HG03521 (cell line): ENCODE results near the gene GAB2.

Source experiments
- ATAC-seq: cut with Tn5 transposase; IDR thresholded peaks from one replicate; pipeline ENCODE4 v1.9.1; 2021; ENCODE audit warnings: mild to moderate bottlenecking, moderate library complexity; ENCODE audit not compliant: unreplicated experiment

GAB2 gene

DNA sequence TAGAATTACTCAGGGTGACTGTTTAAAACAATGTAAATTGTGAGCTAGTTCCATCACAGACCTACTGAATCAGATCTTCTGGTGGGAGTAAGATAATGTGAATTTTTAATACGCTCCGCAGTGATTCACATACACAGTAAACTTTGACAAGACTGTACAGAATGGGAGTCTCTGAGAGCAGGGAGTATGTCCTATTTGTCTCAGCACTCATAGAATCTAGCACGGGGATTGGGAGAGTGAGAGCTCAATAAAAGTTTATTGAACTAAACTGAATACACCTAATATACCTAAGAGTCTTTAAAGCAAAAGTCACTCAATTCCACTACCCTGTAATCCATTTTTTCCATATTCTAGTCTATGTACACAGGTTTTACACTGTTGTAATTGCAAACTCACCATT, 11.2 kb upstream of the GAB2 start:
- no peak for ATAC-seq

DNA sequence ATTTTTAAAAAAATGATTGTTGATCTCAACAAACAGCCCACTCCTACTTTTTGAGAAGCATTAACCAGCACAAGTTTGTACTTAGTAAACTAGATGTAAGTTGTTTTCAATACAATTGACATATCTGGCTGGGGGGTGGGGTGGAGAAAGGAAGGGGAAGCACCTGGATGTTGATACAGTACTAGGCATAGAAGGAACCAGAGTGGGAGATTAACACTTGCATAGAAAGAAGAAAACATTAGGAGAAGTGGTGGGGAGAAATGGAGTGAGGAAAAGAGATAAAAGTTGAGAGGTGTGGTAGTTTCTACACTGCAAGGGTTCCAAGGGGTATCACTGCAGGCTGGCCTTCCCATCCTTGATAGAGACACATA, 10.6 kb upstream of the GAB2 start:
- ATAC-seq: no peak

DNA sequence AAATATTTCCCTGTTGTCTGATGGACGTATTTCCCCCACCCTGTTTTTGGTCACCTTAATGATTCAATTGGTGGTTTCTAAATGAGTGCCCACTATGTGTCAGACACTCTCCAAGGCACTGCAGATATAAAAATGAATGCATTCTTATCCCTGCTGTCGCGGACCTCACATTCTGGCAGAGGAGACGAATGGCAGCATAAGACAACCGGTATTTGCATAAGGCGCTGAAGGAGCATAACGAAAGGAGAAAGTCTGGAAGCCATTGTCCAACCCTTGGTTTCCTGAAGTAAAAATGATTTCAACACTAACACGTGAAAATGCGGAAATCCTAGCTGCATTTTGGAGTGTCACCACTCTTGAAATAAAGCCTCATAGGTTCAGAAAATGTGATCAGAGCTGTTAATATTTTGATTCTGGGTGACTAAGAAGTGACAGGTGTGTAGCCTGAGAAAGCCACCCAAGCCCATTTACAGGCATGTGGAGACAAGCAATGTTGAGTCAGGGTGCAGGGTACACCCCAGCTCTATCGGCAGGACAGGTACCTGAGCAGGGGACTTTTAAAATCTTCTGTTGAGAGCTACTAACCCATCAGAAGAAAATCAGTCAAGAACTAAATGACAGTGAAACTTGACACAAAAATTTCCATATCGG, 10.1 kb upstream of the GAB2 start:
- no peak for ATAC-seq

DNA sequence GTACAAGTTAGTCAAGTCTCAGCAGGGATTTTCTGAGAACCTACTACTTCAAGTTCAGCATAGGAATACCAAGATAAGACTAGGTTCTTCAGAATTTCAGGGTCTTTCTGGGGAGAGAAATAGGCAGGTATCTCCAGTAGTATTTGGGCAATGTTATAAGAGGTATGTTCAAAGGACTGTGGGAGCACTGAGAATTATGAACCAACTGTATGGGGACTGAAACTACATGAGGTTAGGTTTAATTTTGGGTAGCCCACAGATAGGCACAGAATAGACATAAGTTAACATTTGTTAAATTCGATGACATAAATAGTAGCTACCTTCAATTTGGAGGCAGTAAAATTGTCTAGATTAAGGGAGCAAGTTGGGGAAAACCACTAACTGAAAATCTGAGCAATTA, 9.2 kb upstream of the GAB2 start:
- no peak for ATAC-seq

DNA sequence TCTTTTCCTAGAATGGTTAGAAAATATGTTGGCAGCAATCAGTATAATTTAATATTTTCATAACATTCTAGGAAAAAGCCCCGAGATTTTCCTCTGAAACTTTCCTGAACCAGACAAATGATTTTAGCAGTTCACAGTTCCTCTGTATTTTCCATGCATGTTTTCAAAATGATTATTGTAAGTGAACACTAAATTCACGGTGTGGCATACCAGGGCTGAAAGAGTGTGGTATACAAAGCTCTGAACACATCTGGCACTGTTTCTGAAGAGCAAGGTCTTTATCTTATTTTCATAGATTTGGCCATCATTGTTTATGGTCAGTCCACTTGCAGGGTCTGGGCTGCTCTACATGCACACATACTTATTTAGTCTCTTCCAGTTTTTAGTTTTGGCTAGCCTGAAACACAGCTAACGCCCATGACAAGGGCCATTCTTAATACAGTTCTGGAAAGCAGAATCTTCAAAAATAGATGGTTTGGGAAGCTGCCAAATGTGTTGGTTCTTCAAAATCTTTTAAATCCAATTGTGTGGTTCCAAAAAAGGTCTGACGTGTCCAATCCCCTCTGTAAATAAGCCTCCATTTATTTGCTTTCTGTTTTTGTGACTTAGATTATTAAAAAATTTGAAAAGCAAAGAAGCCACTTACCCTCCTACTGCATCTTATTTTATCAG, 7.9 kb upstream of the GAB2 start:
- no peak for ATAC-seq

DNA sequence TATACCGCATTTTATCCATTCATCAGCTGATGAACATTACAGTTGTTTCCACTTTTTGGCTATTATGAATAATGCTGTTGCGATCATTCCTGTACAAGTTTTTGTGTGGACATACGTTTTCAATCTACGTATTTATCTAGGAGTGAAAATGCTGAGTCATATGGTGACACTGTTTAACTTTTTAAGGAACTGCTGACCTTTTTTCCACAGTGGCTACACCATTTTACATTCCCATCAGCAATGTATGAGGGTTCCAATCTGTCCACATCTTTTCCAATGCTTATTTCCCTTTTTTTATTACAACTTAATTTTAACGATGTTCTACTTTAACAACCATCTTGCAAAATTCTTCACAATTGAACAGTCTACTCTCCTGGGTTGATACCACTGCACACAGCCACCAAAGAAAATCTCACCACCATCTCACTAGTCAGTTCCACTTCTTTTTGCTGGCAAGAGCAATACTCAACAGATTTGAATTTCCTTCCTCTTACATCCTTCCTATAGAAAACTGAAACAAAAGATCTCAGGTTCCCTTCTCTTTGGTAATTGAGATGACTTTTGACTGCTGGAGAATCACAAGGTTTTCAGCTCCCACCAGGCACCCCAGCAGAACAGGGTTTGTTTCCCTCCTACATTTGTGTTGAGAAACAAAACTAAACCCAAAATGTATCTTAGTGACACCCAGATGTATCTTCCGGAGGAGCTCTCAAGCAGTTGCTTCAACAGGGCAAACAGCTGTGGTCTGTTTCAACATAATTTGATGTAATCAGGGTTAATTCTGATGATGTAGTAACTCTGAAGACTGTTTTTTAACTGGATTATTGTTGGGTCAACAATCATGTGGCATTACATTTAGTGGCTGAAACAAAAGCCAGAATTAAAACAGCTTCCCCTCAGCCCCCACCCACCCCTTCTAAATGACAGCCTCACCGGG, 7.0 kb upstream of the GAB2 start:
- ATAC-seq: peak; percentile 38

DNA sequence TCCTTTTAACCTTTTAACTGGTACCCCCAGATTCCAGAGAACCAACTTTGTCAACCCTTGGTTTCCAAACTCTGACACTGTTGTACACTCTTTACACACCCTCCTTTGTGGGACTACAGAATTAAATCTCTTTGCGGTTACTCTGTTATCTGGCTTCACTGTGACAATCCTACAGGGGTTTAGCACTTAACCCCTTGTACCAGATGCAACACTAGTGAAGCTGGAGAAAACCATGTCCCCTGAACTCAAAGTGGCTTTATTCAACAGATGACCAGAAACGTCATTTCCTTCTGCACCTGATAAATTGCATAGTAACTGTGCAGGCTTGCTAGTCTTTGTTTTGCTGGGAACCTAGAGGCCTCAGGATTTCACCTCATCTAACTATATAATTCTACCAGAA, 5.6 kb upstream of the GAB2 start:
- no peak for ATAC-seq

DNA sequence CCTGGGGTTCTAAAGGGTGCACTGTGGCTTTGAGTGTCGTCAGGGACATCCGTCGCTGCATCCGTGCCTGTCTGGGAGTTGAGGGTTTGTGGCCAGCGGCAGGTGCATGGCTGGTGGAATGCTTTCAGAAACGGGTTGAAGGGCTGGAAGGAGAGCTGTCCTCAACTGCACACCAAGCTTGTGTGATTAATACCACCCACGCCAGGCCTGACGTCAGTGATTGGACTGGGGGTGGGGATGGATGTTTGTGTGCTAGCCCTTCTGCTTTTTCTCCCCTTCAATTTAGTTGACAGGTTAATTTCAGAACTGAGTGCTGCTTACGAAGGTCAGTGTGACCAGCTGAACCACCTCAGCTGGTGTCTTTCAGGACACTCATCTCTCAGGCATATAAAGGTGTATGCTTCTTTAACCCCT, 3.2 kb upstream of the GAB2 start:
- ATAC-seq: no peak

DNA sequence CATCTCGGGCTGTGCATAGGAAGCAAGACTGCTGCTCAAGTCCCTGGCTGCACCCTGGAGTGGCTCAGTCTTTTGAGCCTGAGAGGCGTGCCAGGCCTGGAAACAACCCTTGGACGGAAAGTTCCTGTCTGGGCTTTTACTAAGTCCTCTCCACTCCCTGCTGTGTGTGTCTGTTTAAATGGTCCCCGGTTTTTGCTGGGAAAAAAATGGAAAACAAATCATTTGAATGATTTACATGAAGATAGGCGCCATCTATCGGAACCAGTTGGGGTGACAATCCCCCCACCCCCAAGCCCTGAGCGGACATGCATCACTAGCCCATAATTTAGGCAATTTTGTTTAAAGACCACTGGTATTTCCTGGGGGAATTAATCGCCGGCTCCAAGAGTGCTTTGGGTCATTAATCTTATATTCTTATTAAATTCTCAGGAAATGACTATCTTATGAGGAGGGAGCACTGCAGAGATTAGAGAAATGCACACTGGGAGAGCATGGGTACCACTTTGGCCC, 2.7 kb upstream of the GAB2 start:
- ATAC-seq: no peak

DNA sequence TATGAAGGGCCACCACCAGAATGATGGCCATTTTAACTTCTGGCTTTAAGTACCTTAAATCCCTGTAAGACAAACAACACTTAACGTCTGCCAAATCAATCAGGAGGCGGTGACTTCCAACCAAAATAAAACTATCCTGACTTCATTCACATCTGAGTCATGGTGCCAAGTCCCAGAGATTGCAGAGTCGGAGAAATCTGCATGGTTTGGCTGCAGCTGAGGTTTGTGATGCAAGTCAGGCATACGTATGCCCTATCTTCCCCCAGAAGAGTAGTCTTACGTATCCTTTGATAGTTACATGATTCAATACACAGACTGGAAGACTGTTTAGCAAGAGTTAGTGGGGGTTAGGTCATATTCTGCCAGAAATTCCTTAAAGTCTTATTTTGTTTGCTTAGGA, 1.7 kb upstream of the GAB2 start:
- ATAC-seq: no peak

DNA sequence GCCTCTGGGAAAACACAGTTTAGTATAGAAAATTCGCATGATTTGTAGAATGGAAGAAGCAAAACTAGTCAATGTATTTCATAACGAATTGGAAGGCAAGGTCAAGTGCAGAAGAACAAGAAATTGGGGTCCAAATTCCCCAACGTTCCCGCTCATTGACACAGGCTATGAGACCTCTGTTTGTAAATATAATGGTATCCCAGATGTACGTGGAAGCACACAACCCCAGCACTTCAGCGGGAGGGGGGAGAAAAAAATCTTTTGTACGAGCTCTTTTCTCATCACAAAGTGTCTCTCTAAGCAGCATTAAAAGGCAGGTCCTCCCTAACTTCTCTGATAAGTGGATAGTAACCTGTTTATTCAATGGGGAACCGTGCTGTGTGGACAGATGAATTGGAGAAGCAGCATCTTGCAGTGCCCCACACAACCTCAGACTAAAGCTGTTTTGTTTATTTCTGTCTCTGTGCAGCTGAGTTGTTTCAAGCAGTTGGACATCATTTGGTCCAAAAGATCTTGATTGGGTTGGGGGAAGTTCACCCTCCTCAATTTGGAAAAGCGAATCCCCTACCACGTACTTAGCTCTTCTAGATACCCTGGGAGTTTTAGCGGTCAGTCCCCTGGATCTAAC, 1.1 kb upstream of the GAB2 start:
- ATAC-seq: no peak

DNA sequence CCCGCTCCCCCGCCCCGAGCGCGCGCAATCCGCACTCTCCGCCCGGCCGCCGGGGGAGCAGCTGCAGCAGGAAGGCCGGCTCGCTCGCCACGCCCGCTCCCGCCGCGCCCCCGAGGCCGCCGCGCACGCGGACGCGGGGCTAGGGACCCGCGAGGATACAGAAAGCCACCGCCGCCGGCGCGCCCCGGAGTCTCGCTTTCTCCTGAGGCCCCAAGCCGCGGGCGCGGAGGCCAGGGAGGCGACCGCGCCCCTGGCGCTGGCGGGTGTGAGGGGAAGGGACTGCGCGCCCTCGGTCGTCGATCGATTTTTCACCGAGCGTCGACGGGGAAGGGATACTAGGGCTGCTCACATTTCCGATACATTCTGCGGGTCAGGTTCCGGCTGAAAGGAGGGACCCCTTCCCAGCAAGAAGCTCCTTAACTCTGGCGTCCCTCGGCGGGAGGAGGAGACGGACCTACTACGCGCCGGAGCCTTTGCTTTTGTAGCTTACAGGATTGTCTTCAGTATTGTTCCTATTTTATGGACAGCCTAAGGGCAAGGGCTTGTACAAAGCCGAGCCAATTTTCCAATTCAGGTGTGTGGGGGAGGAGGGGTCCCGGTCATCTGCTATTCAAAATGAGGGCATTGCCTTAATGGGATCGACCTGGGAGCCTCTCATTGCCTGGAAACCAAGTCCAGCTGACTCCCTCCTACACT, 416 bp upstream of the GAB2 start:
- no peak for ATAC-seq

DNA sequence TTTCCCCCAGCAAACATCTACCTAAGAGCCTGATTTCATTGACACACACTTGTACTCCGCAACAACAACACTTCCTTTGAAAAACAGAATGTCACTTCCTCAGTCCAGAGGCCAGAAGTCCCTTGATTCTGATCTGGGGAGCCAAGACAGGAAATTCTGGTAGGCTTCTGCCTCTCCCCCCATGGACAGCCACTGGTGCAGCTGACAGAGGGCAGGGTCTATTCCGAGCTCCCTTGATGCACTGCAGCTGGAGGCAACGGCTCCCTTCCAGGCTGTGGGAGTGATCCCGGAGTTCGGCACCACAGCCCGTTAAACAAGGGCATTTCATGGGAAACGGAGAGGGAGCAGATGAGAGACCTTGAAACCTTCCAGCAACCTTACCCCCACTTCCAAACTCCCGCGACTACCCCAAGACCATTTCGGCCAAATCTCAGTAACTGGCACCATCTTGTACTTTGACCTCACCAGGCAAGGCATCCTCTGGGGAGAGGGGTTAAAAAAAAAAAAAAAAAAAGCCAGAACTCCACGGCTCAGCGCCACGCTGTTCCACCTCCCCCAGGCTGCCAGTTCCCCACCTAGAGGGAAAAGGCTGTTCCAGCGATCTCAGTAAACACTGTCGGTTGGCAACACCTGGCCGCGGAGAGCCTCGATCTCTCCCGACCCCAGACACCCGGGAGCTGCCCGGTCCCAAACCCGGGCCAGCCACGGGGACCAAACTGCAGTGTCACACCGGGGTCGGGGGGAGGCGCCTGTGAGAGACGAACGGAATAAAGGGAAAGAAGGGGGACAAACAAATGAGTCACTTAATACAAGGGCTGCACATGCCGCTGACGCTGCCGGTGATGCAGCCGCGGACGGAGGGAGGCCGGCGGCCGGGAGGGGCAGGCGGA, 1.1 kb downstream of the GAB2 start:
- ATAC-seq: peak; percentile 45

DNA sequence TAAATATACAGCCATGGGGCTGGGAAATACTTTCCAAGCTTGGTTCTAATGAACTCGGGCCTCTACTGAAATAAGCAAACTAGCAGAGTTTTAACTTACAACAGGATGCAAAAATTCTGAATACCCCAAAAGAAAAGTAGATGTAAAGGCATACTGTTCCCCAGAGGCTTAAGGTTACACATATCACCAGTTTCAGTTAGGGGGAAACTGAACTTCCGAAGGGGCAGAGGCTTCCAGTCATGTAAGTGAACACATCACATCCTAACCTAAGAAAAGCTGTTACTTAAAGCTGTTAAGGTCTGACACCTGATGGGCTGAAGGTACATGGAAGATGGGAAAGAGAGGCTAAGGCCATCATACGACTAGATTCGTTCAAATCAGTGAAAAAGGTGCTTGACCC, 2.3 kb downstream of the GAB2 start:
- no peak for ATAC-seq

DNA sequence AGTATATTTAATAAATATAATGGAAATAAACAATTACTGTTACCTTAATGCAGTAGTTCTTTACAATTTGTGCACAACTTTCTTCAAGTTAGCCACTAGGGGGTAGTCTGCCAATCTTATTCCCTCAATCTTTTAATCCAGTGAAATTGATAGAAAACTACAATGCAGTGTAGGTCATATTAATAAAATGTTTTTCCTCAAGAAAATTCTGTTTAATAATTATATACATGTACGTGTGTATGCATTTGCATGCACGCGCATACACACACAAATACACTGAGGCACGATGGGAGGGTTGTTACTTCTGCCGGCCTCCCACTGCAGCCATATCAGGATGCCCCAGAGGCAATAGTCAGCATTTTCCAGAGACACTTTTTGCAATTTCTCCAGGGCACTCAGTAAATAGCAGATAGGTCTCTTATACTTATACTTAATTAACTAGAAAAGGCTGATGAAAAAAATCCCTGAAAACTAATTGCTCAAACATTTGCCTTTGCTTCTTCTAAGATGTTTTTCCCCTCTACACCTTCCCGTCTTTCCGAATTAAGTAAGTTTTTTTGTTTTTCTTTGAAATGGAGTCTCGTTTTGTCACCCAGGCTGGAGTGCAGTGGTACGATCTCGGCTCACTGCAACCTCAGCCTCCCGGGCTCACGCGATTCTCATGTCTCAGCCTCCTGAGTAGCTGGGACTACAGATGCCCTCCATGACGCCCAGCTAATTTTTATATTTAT, 3.1 kb downstream of the GAB2 start:
- no peak for ATAC-seq

DNA sequence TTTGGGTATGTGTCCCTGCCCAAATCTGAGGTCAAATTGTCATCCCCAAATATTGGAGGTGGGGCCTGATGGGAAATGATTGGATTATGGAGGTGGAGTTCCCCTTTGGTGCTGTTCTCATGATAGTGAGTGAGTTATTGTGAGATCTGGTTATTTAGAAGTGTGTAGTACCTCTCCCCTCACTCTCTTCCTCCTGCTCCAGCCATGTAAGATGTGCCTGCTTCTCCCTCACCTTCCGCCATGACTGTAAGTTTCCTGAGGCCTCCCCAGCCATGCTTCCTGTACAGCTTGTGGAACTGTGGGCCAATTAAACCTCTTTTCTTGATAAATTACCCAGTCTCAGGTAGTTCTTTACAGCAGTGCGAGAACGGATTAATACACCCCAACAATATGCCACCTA, 9.0 kb downstream of the GAB2 start:
- ATAC-seq: no peak

DNA sequence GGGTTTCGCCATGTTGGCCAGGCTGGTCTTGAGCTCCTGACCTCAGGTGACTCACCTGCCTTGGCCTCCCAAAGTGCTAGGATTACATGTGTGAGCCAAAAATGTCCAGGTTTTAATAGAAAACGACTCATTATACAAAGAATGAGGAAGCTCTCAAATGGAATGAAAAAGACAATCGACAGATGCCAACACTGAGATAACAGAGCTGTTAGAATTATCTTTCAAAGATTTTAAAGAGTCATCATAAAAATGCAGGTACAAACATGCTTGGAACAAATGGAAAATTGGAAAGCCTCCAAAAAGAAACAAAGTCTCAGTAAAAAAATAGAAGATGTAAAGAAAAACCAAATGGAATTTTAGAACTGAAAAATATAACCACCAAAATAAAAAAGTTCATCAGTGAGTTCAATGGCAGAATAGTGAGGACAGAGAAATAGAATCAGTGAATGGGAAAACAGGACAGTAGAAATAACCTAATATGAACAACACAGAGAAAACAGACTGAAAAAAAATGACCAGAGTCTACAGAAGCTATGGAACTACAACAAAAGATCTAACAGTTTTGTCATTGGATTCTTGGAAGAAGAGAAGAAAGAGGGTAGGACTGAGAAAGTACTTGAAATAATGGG, 10.9 kb downstream of the GAB2 start:
- no peak for ATAC-seq

DNA sequence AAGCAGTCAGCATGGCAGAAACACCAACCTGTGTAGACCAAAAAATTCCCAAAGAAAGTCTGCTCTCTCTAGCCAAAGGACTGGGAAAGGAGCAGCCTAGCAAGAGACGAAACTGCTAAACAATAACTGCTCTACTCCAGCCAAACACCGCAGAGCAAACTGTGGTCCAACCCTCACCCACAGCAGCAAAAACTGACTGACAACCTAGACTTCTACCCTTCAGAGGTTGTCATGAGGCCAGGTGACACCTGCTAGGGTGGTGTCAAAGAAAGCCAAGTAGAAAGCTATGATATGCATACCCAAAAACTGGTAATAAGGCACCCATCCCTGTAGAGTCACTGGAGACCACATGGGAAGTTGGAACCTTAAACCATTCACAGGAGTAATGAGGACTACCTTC, 11.8 kb downstream of the GAB2 start:
- no peak for ATAC-seq

DNA sequence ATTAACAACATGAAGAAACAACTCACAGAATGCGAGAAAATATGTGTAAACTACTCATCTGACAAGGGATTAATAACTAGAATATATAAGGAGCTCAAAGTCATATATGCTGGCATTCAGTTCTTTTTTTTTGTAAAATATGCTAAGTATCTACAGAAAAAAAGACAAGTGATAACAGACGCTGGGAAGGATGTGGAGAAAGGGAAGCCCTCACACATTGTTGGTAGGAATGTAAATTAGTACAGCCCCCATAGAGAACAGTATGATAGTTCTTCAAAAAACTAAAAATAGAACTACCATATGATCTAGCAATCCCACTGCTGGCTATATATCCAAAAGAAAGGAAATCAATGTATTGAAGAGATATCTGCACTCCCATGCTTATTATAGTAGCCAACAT, 13.8 kb downstream of the GAB2 start:
- ATAC-seq: no peak
